Spinal cord (tissue), 10 donors: ENCODE results near the gene TPRG1L. TPM values are rescaled to one million over a fixed set of nuclear protein-coding genes. Genes with fewer than 3 reads are reported as not detected.

Experiments used
- DNase-seq, 6 donors: peaks; one replicate each; pipeline versions ENCODE4 v3.0.0 to v3.0.0-alpha.2; 2013 to 2015; ENCODE audit warnings: low spot score in 6 of 6, low read depth in 4 of 6
- H3K27ac ChIP-seq: one replicate; pipeline ENCODE4 v1.5.1; 2013; ENCODE audit warnings: low read depth, low read length, control low read depth
- H3K27me3 ChIP-seq: one replicate; pipeline ENCODE4 v1.6.1; 2013; ENCODE audit warnings: low read length; ENCODE audit not compliant: control insufficient read depth, insufficient read depth
- H3K36me3 ChIP-seq: one replicate; pipeline ENCODE4 v1.6.1; 2013; ENCODE audit warnings: low read length; ENCODE audit not compliant: control insufficient read depth, insufficient read depth
- H3K4me1 ChIP-seq: one replicate; pipeline ENCODE4 v1.6.1; 2013; ENCODE audit warnings: low read length; ENCODE audit not compliant: control insufficient read depth, insufficient read depth
- H3K4me3 ChIP-seq: one replicate; pipeline ENCODE4 v1.5.1; 2013; ENCODE audit warnings: low read depth, low read length, control low read depth
- H3K9me3 ChIP-seq: one replicate; pipeline ENCODE4 v1.6.1; 2013; ENCODE audit warnings: low read length; ENCODE audit not compliant: control insufficient read depth, insufficient read depth
- WGBS: methylation state at CpG from one replicate; pipeline ENCODE4 v1.1.5; 2013; ENCODE audit warnings: missing lambda C conversion rate; ENCODE audit not compliant: insufficient coverage; 5-methylcytosine and 5-hydroxymethylcytosine counted together
- polyA plus RNA-seq, 2 donors: library from polyadenylated mRNA; unstranded; fragments of 120-200 nt; gene quantifications; one replicate each; pipeline ENCODE4 v1.2.1, GENCODE V29; 2013; ENCODE audit not compliant: insufficient read length in 2 of 2
- total RNA-seq, 2 donors: library from RNA; depleted of rRNA in 1 of 2; stranded (reverse); fragments of 120-200 nt in 1 of 2; fragments of >200 nt in 1 of 2; gene quantifications; one replicate each; pipeline versions ENCODE4 v1.2.3 to v1.2.4, GENCODE V29; 2013 to 2014
- donor health status: healthy.

TPRG1L gene
- total and polyA plus RNA-seq, 4 donors = 18.5 to 45.3 (median 38.7) TPM

DNA sequence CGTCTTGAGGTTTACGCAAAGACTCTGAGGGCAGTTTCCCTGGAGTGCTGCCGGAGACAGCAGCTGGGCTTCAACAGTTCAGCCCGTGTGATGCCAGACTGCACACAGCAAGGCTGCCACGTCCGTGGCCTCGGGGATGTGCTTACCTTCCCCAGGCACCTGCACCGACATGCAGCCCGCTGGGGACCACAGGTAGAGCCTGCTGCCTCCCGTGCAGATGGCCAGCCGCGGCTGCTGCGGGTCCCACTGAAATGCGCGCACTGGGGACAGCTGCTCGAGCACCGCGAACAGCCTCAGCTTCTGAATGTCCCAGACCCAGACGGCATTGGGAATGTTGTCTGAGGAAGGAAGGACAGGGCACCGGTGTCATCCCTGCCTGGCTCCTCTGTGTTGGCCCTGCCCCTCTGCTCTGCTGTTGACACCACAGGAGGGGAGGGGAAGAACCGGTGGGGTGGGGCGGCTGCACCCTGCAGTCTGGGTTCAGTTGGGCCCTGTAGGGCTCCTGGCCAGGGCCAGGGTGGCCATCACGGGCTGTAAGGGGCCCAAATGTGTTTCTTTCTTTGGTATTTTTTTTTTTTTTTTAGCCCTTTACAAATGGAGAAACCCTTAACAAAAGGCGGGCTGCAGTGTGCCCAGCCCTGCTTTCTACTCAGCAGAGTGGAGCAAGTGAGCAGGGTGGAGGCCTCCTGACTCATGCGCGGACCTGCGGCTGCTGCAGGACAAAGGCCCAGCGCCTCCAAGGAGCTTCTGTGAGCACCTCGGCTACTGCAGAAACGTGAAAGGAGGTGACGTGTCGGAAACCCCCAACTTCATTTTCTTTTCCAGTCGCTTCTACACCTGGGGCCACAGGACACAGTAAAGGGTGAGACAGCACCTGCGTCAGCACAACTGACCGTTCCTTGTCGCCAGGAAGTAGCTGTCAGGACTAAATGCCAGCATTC is 6.8 kb downstream of the TPRG1L start:
- DNase-seq = no peak

DNA sequence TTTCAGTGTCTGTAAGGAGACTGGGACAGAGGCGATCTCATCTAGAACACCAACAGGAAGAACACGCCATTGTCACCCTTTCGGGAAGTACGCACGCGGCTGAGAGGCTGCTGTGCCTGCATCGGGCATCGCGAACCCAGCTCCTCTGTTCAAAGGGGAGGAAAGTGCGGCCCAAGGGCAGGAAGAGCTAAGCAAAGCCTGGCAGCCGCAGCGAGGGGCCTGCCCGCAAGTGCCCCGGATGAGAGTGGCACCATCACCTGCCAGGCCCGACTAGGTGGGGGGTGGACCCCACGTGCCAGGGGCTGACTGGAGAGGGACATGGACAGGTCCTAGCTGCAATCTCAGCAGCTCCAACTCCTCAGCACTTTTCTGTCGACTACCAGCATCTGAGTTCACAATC is 7.5 kb downstream of the TPRG1L start:
- WGBS = 90% methylated on average over 15 of the region's 17 CpGs
- DNase-seq = no peak
- Histone ChIP-seq H3K27ac (no peak overlapping the region), H3K36me3 (peaks cover 98% of the 10 kb centered on the region), H3K4me1 (no peaks in the 10 kb centered on the region), H3K27me3 (no peaks in the 10 kb centered on the region), H3K9me3 (no peaks in the 10 kb centered on the region), H3K4me3 (no peak overlapping the region)

More for the DNA sequence above, 6.8 kb downstream of the TPRG1L start:
- Histone ChIP-seq H3K9me3 (no peaks in the 10 kb centered on the region), H3K36me3 (peaks cover 98% of the 10 kb centered on the region), H3K4me1 (no peaks in the 10 kb centered on the region), H3K27me3 (no peaks in the 10 kb centered on the region), H3K4me3 (no peak overlapping the region), H3K27ac (no peak overlapping the region)
- WGBS = 81% methylated on average over 35 of the region's 36 CpGs

- Histone ChIP-seq H3K27ac (no peak overlapping the region), H3K36me3 (peaks cover 98% of the 10 kb centered on the region), H3K27me3 (no peaks in the 10 kb centered on the region), H3K4me3 (no peak overlapping the region), H3K4me1 (no peaks in the 10 kb centered on the region), H3K9me3 (no peaks in the 10 kb centered on the region)
- no peak for DNase-seq
- 95% methylated on average over 23 of the region's 26 CpGs for WGBS
These were observed 8.0 kb downstream of the TPRG1L start for GRCh38 chr1:3632716-3633343.

DNA sequence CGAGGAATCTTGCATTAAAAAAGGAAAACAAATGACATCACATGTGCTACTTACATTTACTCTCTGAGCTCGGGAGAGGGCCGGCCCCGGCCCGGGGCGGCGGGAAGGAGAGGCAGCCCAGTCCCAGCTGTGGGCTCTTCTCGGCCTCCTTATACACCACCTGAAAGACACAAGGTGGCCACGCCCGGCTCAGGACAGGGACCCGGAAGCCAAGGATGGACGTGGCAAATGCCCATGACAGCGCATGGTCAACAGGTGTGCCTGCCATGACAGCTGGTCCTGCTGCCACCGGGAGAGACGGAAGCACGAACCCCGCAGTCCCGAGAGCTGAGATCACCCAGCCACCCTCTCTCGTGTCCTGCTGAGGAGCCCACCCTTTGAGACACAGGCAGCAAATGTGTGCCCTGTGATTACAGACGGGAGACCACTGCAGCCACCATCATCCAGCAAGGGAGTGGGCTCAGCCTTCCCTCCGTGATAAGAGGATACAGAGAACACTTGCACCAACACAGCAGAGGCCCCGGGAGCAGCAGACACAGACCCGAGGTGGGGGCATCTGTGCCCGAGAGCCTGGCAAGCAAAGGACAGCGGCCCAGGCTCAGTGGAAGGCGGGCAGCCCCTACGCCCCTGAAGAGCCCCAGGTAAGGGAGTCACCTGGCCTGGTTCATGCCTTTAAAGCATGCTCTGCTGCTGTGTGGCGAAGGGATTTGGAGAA is 8.7 kb downstream of the TPRG1L start:
- Histone ChIP-seq H3K9me3 (no peaks in the 10 kb centered on the region), H3K4me1 (no peaks in the 10 kb centered on the region), H3K36me3 (peaks cover 98% of the 10 kb centered on the region), H3K4me3 (no peak overlapping the region), H3K27ac (no peak overlapping the region), H3K27me3 (no peaks in the 10 kb centered on the region)
- WGBS = 97% methylated on average over 23 of the region's 28 CpGs
- DNase-seq = no peak

DNA sequence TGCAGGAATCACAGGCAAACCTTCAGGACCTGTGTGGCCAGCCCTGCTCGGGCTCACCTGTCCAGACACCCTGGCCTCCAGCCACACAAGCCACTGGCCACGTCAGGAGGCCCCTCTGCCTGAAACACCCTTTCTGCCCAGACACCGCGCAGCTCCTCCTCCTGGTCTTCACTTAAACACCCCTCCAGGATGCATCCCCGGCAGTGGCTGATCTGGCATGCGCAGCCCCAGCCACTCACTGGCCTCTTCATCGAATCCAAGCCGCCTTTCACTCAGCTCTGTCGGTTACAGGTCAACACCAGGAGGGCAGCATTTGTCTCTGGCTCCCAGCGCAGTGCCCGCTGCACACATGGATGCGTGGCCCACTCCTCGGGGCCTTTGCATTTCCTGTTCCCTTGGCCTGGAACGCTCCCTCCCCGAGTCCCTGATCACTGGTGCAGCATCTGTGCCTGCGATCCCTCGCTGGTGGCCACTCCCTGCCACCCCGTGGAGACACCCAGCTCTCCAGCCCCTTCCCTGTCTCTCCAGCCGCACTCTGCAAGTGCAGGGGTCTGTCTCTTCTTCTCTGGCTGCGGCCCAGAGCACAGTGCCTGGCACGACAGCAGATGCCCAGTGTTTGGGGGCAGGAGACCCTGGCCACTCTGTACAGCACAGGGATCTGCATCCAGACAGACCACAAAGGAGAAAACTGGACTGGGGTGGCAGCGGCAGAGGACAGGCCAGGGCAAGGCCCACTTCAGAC is 9.4 kb downstream of the TPRG1L start:
- Histone ChIP-seq H3K4me1 (no peaks in the 10 kb centered on the region), H3K27ac (no peak overlapping the region), H3K27me3 (no peaks in the 10 kb centered on the region), H3K36me3 (peaks cover 98% of the 10 kb centered on the region), H3K9me3 (no peaks in the 10 kb centered on the region), H3K4me3 (no peak overlapping the region)
- no peak for DNase-seq
- WGBS = 91% methylated on average over 22 of the region's 22 CpGs

DNA sequence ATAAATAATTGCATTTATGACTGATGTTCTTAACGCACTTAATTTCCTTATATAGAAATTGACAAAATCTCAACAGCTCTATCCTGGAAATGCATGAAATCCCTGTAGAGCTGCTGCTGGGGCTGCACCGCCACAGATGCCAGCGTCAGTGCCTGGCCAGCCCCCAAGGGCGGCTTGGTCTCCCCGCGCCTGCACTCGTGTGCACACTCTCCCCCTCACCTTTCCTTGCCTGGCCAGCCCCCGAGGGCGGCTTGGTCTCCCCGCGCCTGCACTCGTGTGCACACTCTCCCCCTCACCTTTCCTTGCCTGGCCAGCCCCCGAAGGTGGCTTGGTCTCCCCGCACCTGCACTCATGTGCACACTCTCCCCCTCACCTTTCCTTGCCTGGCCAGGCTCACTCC is 11.3 kb downstream of the TPRG1L start:
- no peak overlapping the region for H3K27ac ChIP-seq
- no peaks in the 10 kb centered on the region for H3K4me1 ChIP-seq
- no peaks in the 10 kb centered on the region for H3K9me3 ChIP-seq
- DNase-seq = no peak
- no peak overlapping the region for H3K4me3 ChIP-seq
- peaks cover 98% of the 10 kb centered on the region for H3K36me3 ChIP-seq
- WGBS = 97% methylated on average over 12 of the region's 14 CpGs
- H3K27me3 ChIP-seq = no peaks in the 10 kb centered on the region

DNA sequence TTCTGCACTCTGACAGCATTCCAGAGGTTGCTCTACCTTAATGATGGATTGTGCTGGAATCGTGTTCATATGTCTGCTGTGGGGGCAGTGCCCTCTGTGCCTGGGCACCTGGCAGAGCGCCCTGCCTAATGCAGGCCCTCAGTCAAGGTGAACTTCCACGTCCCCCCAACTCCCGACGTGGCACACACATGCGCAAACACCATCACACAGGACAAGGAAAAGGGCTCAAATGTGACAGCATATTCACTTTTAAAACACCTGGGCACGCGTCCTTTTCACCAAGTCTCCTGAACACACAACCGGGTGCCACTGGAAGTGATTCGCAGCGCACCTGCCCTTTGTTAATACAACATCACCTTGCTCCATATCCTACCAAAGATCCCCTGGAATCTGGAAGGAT is 11.7 kb downstream of the TPRG1L start:
- whole genome bisulfite sequencing = 98% methylated on average over 10 of the region's 11 CpGs
- Histone ChIP-seq H3K4me3 (no peak overlapping the region), H3K36me3 (peaks cover 98% of the 10 kb centered on the region), H3K27me3 (no peaks in the 10 kb centered on the region), H3K27ac (no peak overlapping the region), H3K9me3 (no peaks in the 10 kb centered on the region), H3K4me1 (no peaks in the 10 kb centered on the region)
- no peak for DNase-seq

DNA sequence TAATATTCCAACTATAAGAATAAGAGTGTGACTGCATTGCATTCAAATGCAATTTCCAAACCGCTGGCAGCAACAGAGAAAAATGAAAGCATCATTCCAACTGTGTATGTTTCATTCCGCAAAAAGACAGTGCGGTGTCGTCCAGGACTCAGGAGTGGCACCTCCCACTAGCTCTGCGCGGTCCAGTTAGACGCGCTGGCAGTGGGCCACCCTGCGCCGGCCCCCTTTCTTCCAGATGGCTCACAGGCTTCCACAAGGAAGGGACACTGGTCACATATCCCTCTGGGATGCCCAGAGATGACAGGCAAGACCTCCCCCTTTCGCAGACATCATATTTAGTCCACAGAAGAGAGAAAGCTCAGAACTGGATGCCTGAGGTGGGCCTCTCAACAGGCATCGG is 13.2 kb downstream of the TPRG1L start:
- no peak for DNase-seq
- 89% methylated on average over 11 of the region's 12 CpGs for WGBS
- no peaks in the 10 kb centered on the region for H3K9me3 ChIP-seq
- H3K27ac ChIP-seq = no peak overlapping the region
- H3K27me3 ChIP-seq = no peaks in the 10 kb centered on the region
- peaks cover 92% of the 10 kb centered on the region for H3K36me3 ChIP-seq
- H3K4me1 ChIP-seq = no peaks in the 10 kb centered on the region
- no peak overlapping the region for H3K4me3 ChIP-seq

DNA sequence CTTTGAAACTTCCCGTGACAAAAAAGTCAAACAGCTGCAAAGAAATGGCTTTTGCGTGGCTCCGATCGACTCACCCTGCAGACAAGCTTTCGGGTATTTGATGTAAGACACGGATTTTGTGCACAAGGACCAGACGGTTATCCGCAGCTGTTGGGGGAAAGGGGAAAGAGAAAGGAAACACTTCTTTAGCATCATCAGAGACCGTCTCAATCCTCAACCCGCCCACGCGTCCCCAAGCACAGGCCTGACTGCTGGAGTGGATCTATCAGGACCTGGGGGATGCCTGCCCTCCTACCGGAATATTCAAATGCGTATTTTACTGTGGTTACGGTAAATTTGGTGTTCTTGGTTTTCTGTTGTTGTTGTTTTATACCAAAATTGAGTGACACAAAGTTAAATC is 13.9 kb downstream of the TPRG1L start:
- WGBS = 100% methylated on average over 1 of the region's 15 CpGs
- H3K27me3 ChIP-seq = no peaks in the 10 kb centered on the region
- H3K9me3 ChIP-seq = no peaks in the 10 kb centered on the region
- no peak for DNase-seq
- no peak overlapping the region for H3K27ac ChIP-seq
- H3K36me3 ChIP-seq = peaks cover 91% of the 10 kb centered on the region
- no peaks in the 10 kb centered on the region for H3K4me1 ChIP-seq
- H3K4me3 ChIP-seq = no peak overlapping the region
